MCF 10A (cell line): ENCODE results near the gene ATP6AP1. TPM values are rescaled to one million over a fixed set of nuclear protein-coding genes. Genes with fewer than 3 reads are reported as not detected.

Source experiments
- BruUV-seq: library from RNA; stranded (reverse); fragments of 400-500 nt; replicated peaks from 2 replicates; lab custom pipeline; 2021; lab: Mats Ljungman, UMichigan
- CTCF ChIA-PET: fragments of 300-600 bp; sonication (Branson Sonifier 250); formaldehyde crosslinking; extraction: SDS; loops from one replicate; lab custom pipeline; 2021; ENCODE audit warnings: antibody characterized with exemption, inconsistent platforms; lab: Yijun Ruan, JAX
- POLR2A ChIA-PET: fragments of 300-600, 350-650 bp; sonication (Branson Sonifier 250); formaldehyde crosslinking; extraction: SDS; loops from one replicate; lab custom pipeline; 2020; ENCODE audit warnings: antibody characterized with exemption, inconsistent platforms; lab: Yijun Ruan, JAX
- DNase-seq: peaks from one replicate; pipeline ENCODE4 v3.0.0-alpha.2; 2018; ENCODE audit not compliant: unreplicated experiment
- H3K27ac Mint-ChIP-seq: one replicate; pipeline ENCODE4 v1.8.0; 2022; ENCODE audit warnings: mild to moderate bottlenecking, low read depth, mixed read lengths; ENCODE audit not compliant: unreplicated experiment
- H3K27me3 Mint-ChIP-seq: one replicate; pipeline ENCODE4 v1.8.0; 2022; ENCODE audit warnings: mixed read lengths; ENCODE audit not compliant: insufficient read depth, unreplicated experiment
- H3K36me3 Mint-ChIP-seq: one replicate; pipeline ENCODE4 v1.8.0; 2022; ENCODE audit warnings: mild to moderate bottlenecking, moderate library complexity, mixed read lengths; ENCODE audit not compliant: insufficient read depth, unreplicated experiment
- H3K4me1 Mint-ChIP-seq: one replicate; pipeline ENCODE4 v1.8.0; 2022; ENCODE audit warnings: mixed read lengths; ENCODE audit not compliant: insufficient read depth, unreplicated experiment
- H3K4me3 Mint-ChIP-seq: one replicate; pipeline ENCODE4 v1.8.0; 2022; ENCODE audit warnings: mild to moderate bottlenecking, moderate library complexity, mixed read lengths; ENCODE audit not compliant: unreplicated experiment
- H3K9me3 Mint-ChIP-seq: one replicate; pipeline ENCODE4 v1.8.0; 2022; ENCODE audit warnings: mixed read lengths; ENCODE audit not compliant: unreplicated experiment
- CTCF ChIP-seq: fragments of 200-600 bp; IDR thresholded peaks from one replicate; pipeline ENCODE4 v1.8.0; 2022; ENCODE audit warnings: antibody characterized with exemption, mild to moderate bottlenecking; ENCODE audit not compliant: unreplicated experiment
- intact Hi-C: fragments of 100-400 bp; cut with micrococcal nuclease; formaldehyde crosslinking; loops from 2 replicates; pipeline ENCODE4 v1.14.1; 2022
- total RNA-seq: library from RNA; stranded (reverse); gene quantifications from 2 replicates; pipeline ENCODE4 v1.2.3, GENCODE V29; 2022

ATP6AP1 gene
- total RNA-seq, 1 experiment from 2014 or later: 48.7 TPM

DNA sequence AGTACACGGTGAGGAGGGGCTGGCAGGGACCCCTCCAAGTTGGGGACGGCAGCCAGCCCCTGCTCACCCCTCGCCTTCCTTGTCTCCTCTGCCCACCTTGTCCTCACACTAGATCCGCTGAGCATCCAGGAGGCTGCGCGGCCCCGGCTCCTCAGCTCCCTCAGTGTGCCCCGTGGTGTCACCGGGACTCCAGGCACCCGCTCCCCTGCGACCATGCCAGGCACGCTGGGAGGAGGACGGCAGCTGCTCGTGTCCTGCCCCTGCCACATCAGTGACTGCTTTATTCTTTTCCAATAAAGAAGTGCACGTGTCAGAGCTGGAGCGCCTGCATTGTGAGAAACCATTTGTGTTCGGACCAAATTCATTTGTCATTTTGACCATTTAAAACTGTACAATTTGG lies 21.8 kb downstream of the ATP6AP1 start:
- ChIA-PET CTCF (no interaction called here), POLR2A (no interaction called here)
- intact Hi-C loops: no loop called here
- no peaks in the 10 kb centered on the region for H3K9me3 Mint-ChIP-seq
- no peak overlapping the region for H3K4me3 Mint-ChIP-seq
- H3K4me1 Mint-ChIP-seq: no peaks in the 10 kb centered on the region
- peaks cover 50% of the 10 kb centered on the region for H3K27me3 Mint-ChIP-seq
- no peak overlapping the region for H3K27ac Mint-ChIP-seq
- peaks cover 31% of the 10 kb centered on the region for H3K36me3 Mint-ChIP-seq
- BruUV-seq: no TSS peak
- no peak for DNase-seq
- TF ChIP-seq CTCF: no peak

- H3K27me3 Mint-ChIP-seq: peaks cover 31% of the 10 kb centered on the region
- DNase-seq: no peak
- no peak for TF ChIP-seq CTCF
- H3K4me3 Mint-ChIP-seq: no peak overlapping the region
- H3K9me3 Mint-ChIP-seq: no peaks in the 10 kb centered on the region
- intact Hi-C loops: no loop called here
- POLR2A ChIA-PET: no interaction called here
- H3K36me3 Mint-ChIP-seq: peaks cover 30% of the 10 kb centered on the region
- H3K27ac Mint-ChIP-seq: no peak overlapping the region
- CTCF ChIA-PET: interaction anchor here (0.6 to 1.3 kb wide), 3 partner anchors 8 to 81 kb away, joined by 3 read pairs; no protein-coding TSS in a partner anchor
- no TSS peak for BruUV-seq
- peaks cover 6% of the 10 kb centered on the region for H3K4me1 Mint-ChIP-seq
Observed at GRCh38 chrX:154452823-154453222, 24.3 kb downstream of the ATP6AP1 start.

DNA sequence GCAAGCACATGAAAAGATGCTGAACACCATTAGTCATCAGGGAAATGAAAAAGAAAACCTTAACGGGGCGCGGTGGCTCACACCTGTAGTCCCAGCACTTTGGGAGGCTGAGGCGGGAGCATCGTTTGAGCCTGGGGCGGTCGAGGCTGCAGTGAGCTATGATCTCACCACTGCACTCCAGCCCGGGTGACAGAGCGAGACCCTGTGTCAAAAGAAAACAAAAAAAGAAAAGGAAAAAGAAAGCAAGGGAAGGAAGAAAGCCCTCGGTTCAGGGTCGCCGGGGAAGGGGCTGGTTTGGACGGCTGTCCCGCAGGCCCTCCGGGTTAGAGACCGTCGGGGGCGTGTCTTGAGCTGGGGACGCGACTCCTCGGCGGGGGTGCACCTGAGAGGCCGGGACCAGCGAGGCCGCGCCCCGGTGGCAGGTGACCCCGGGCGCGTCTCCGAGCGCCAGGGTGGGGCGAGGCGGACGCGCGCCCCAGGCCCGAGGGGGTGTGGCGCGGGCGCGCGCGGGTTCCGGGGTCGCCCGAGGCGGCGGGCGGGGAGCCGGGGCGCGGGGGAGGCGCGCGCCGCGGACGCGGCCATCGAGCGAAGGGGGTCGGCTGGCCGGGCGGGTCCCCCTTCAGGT lies 29.1 kb downstream of the ATP6AP1 start:
- Mint-ChIP-seq H3K9me3 (no peaks in the 10 kb centered on the region), H3K4me1 (peaks cover 10% of the 10 kb centered on the region), H3K27me3 (peaks cover 30% of the 10 kb centered on the region), H3K36me3 (peaks cover 11% of the 10 kb centered on the region), H3K27ac (peak overlapping the region; percentile 20), H3K4me3 (peak overlapping the region; percentile 84)
- BruUV-seq: no TSS peak
- peak; percentile 25 for DNase-seq
- intact Hi-C loops: no loop called here
- ChIA-PET CTCF (no interaction called here), POLR2A (interaction anchor here (0.6 to 1.9 kb wide), 9 partner anchors 11 to 89 kb away, joined by 3 to 7 read pairs (median 3); partner anchors contain the start of genes FAM50A, LAGE3 and SLC10A3)
- no peak for TF ChIP-seq CTCF

DNA sequence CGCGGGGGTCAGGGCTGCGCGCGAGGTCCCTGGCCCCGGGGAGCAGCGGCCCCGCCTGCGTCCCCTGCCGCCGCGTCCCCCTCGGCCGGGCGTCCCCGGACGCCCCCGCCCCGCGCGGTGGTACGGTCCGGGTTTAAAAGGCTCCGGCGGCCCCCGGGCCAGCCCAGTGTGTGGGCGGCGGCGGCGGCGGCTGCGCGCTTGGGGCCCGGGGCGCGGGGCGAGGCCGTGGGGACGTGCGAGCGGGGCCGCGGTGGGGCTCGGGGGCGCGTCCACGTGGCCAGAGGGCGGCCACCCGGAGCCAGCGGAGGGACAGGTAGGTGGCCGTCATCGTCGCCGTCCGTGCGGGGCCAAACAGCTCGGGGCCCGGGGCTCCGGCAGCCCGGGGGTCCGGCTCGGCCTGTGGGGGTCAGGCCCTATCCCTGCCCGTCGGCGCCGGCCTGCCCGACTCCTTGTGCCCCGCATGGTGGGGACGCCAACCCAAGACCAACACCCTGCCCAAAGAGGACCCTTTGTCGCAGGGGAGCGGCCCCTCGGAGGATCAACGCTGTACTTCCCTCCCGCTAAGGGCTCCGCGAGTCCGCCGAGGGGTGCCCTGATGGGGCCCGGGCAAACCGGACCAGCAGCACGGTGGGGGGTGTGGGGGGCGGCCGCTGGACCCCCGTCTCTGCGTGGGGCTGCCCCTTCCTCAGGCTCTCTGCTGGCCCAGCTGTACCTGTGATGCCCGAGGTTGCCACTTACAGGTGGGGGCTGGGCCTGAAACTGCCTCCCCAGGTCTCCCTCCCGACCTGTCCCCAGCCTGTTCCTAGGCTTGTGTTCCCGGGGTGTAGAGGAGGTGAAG lies 29.9 kb downstream of the ATP6AP1 start, which contains the start of gene PLXNA3:
Gene PLXNA3, plus strand, starts transcription at position 166 of the 838 bp plus-strand sequence. CDS start 1,903 bp downstream, outside the sequence.
- peak; percentile 28 for DNase-seq
- Mint-ChIP-seq H3K4me1 (peaks cover 10% of the 10 kb centered on the region), H3K27ac (peak within 1 kb of the TSS; percentile 20), H3K9me3 (no peaks in the 10 kb centered on the region), H3K36me3 (peaks cover 11% of the 10 kb centered on the region), H3K27me3 (peaks cover 23% of the 10 kb centered on the region), H3K4me3 (peak within 1 kb of the TSS; percentile 84)
- intact Hi-C loops: no loop called here
- BruUV-seq: no TSS peak
- ChIA-PET POLR2A (interaction anchor here (0.7 to 1.9 kb wide), 7 partner anchors 20 to 90 kb away, joined by 3 to 12 read pairs (median 5); partner anchors contain the start of genes ATP6AP1, FAM3A, LAGE3 and SLC10A3), CTCF (no interaction called here)
- TF ChIP-seq CTCF: no peak
